ENCODE data around the gene MCUR1. TPM values are rescaled to one million over a fixed set of nuclear protein-coding genes. Genes with fewer than 3 reads are reported as not detected.
"Not testable (repeated sequence)": the region's sequence is repeated elsewhere in the genome, so short reads cannot be mapped to it uniquely, and the experiment has no call there.

The MCUR1 gene
- total RNA-seq, 2 donors from 2014 or later = 24.8 to 31.6 TPM

DNA sequence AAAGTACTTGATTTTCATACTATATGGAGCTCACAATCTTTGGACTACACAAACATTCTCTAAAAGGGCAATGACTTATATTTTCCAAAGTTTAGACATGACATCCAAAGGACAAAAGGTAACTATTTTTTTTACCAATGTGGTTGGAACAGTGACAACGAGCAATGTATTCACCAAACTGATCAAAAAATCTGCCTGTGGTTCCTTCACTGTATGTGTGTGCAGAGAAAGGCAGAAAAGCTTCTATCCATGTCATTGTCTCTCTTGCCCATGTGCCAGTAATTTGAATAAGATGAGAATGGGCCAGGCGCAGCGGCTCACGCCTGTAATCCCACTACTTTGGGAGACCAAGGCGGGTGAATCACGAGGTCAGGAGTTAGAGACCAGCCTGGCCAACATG is 25.5 kb downstream of the MCUR1 start:
- peak overlapping the region; percentile 57 for H3K27ac Mint-ChIP-seq
- no peak overlapping the region for H3K4me3 Mint-ChIP-seq
- no peaks in the 10 kb centered on the region for H3K9me3 Mint-ChIP-seq
- H3K27me3 Mint-ChIP-seq (ENCODE audit: low read depth) = no peaks in the 10 kb centered on the region
- peaks cover 6 to 12% of the 10 kb centered on the region in 2 donors for H3K36me3 Mint-ChIP-seq (ENCODE audit: insufficient read depth in 2 of 2)
- DNase-seq = no peak
- H3K4me1 Mint-ChIP-seq (ENCODE audit: low read depth) = peaks cover 42% of the 10 kb centered on the region
- peak; percentile 68 to 70 for ATAC-seq (replicated peaks in 1 of 2)

GRCh38 chr6:13787137-13787536 is 27.2 kb downstream of the MCUR1 start:
- peak; percentile 40 to 45 for DNase-seq
- no peaks in the 10 kb centered on the region for H3K9me3 Mint-ChIP-seq
- ATAC-seq (replicated peaks in 1 of 2) = peak; percentile 70 to 78
- peak overlapping the region; percentile 63 to 85 for H3K4me3 Mint-ChIP-seq
- no peaks in the 10 kb centered on the region for H3K27me3 Mint-ChIP-seq (ENCODE audit: low read depth)
- H3K4me1 Mint-ChIP-seq (ENCODE audit: low read depth) = peaks cover 41% of the 10 kb centered on the region
- H3K27ac Mint-ChIP-seq = peak overlapping the region; percentile 91
- peaks cover 6 to 12% of the 10 kb centered on the region in 2 donors for H3K36me3 Mint-ChIP-seq (ENCODE audit: insufficient read depth in 2 of 2)

GRCh38 chr6:13780162-13780561 is 34.2 kb downstream of the MCUR1 start:
- H3K27me3 Mint-ChIP-seq (ENCODE audit: low read depth); H3K4me1 Mint-ChIP-seq (ENCODE audit: low read depth); H3K9me3 Mint-ChIP-seq; H3K27ac Mint-ChIP-seq; ATAC-seq (replicated peaks in 1 of 2); DNase-seq; H3K36me3 Mint-ChIP-seq (ENCODE audit: insufficient read depth in 2 of 2); H3K4me3 Mint-ChIP-seq: not testable (repeated sequence)

DNA sequence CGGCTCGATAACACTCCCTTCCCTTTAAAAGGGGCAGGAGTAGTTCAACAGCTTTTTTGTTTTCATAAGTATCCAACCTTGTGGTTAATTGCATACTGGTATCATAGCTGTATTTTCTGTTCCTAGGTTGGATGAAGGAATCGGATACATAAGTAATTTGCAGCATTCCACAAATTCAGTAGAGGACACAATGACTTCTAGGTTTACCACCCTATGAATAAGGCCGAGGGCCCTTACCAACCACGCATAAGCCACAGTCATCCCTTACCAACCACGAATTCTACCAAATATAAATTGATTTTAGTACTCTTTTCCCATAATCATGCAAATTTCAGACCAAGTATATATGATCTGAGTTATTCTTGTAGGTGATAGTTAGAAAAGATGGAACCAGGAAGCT is 36.3 kb downstream of the MCUR1 start:
- Mint-ChIP-seq H3K4me1 (ENCODE audit: low read depth) (no peaks in the 10 kb centered on the region), H3K27me3 (ENCODE audit: low read depth) (no peaks in the 10 kb centered on the region), H3K9me3 (no peaks in the 10 kb centered on the region), H3K36me3 (ENCODE audit: insufficient read depth in 2 of 2) (no peaks in the 10 kb centered on the region), H3K4me3 (no peak overlapping the region), H3K27ac (peak overlapping the region; percentile 64)
- ATAC-seq (replicated peaks in 1 of 2) (no peak), DNase-seq (no peak)

GRCh38 chr6:13776602-13777001 is 37.8 kb downstream of the MCUR1 start:
- Mint-ChIP-seq H3K4me3 (no peak overlapping the region), H3K9me3 (no peaks in the 10 kb centered on the region), H3K27ac (no peak overlapping the region), H3K36me3 (ENCODE audit: insufficient read depth in 2 of 2) (no peaks in the 10 kb centered on the region), H3K4me1 (ENCODE audit: low read depth) (no peaks in the 10 kb centered on the region), H3K27me3 (ENCODE audit: low read depth) (no peaks in the 10 kb centered on the region)
- ATAC-seq (replicated peaks in 1 of 2) = no peak
- no peak for DNase-seq

- not testable (repeated sequence) for ATAC-seq (replicated peaks in 1 of 2); H3K4me3 Mint-ChIP-seq; DNase-seq; H3K9me3 Mint-ChIP-seq; H3K27ac Mint-ChIP-seq; H3K27me3 Mint-ChIP-seq (ENCODE audit: low read depth); H3K4me1 Mint-ChIP-seq (ENCODE audit: low read depth); H3K36me3 Mint-ChIP-seq (ENCODE audit: insufficient read depth in 2 of 2)
Observed at GRCh38 chr6:13775466-13775865, 38.9 kb downstream of the MCUR1 start.

DNA sequence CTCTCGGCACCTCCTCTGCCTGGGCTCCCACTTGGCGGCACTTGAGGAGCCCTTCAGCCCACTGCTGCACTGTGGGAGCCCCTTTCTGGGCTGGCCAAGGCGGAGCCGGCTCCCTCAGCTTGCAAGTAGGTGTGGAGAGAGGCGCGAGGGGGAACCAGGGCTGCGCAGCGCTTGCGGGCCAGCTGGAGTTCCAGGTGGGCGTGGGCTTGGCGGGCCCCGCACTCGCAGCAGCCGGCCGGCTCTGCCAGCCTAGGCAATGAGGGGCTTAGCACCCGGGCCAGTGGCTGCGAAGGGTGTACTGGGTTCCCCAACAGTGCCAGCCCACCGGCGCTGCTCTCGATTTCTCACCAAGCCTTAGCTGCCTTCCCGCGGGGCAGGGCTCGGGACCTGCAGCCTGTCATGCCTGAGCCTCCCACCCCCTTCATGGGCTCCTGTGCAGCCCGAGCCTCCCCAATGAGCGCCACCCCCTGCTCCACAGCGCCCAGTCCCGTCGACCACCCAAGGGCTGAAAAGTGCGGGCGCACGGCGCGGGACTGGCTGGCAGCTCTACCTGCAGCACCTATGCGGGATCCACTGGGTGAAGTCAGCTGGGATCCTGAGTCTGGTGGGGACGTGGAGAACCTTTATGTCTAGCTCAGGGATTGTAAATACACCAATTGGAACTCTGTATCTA is 41.9 kb downstream of the MCUR1 start:
- H3K27me3 Mint-ChIP-seq (ENCODE audit: low read depth); H3K4me3 Mint-ChIP-seq; H3K27ac Mint-ChIP-seq; DNase-seq; H3K36me3 Mint-ChIP-seq (ENCODE audit: insufficient read depth in 2 of 2); H3K9me3 Mint-ChIP-seq; ATAC-seq (replicated peaks in 1 of 2): not testable (repeated sequence)
- H3K4me1 Mint-ChIP-seq (ENCODE audit: low read depth) = peaks cover 11% of the 10 kb centered on the region

DNA sequence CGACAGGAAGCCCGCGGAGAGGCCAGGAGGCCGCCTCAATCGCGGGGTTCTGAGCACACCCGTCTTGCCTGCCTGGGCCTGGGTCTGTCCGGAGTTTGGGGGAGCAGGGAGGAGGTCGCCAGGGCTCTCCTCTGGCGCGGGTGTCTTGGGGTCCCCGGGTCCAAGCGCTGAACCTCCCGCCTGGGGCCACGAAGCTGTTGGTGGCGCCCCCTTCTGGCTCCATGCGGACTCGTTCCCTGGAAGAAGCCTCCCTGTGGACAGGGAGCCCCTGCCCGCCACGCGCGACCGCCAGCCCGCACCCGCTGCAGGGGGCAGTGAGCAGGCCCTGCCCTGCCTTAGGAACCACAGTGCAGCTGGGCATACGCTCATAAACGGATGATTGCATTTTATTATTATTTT is 44.7 kb downstream of the MCUR1 start:
- ATAC-seq (replicated peaks in 1 of 2) (no peak), DNase-seq (no peak)
- H3K4me1 Mint-ChIP-seq (ENCODE audit: low read depth) = peaks cover 24% of the 10 kb centered on the region
- no peaks in the 10 kb centered on the region for H3K36me3 Mint-ChIP-seq (ENCODE audit: insufficient read depth in 2 of 2)
- H3K27me3 Mint-ChIP-seq (ENCODE audit: low read depth) = no peaks in the 10 kb centered on the region
- no peak overlapping the region for H3K4me3 Mint-ChIP-seq
- H3K27ac Mint-ChIP-seq = no peak overlapping the region
- H3K9me3 Mint-ChIP-seq = no peaks in the 10 kb centered on the region

- Mint-ChIP-seq H3K9me3 (no peaks in the 10 kb centered on the region), H3K4me3 (no peak overlapping the region)
Observed at GRCh38 chr6:13769034-13769654, 45.2 kb downstream of the MCUR1 start.

DNA sequence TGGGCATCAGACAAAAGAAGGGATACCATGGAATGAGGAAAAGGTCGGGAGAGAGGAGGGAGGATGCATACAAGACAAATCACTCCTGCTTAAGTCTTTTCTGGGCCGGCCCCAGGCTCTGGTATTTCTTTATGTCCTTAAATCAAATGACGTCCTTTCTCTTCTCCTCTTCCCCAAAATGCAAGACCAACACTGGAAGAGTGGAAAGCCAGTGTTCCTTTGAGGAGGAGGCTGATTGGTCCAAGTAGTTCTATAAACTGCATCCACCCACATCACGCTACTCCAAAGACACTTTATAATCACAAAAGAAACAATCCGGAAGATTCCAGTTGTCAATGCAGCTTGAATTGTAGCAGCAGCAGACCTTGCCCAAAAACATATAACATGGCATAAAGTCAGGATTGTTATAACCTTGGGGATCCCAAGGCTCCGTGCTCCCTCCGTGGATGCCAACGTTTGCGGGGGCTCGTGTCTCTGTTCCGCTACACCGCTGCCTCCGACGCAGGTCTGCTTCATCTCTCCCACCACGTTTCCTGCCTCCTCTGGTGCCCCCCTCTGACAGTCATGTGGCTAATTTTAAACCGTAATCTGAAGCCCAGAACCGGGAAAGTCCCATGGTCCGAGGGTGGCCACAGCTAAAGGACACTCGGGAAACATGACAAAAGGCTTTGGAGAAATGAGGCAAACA is 47.1 kb downstream of the MCUR1 start:
- no peak overlapping the region for H3K27ac Mint-ChIP-seq
- ATAC-seq (replicated peaks in 1 of 2) = peak; percentile 19 to 41
- peaks cover 43% of the 10 kb centered on the region for H3K4me1 Mint-ChIP-seq (ENCODE audit: low read depth)
- peak overlapping the region; percentile 77 to 79 for H3K4me3 Mint-ChIP-seq
- H3K36me3 Mint-ChIP-seq (ENCODE audit: insufficient read depth in 2 of 2) = peaks cover 3% of the 10 kb centered on the region in 2 donors
- H3K9me3 Mint-ChIP-seq = peaks cover 0 to 3% of the 10 kb centered on the region in 2 donors
- H3K27me3 Mint-ChIP-seq (ENCODE audit: low read depth) = no peaks in the 10 kb centered on the region
- DNase-seq = peak; percentile 38 to 48

More at GRCh38 chr6:13769034-13769654, 45.2 kb downstream of the MCUR1 start:
- Mint-ChIP-seq H3K36me3 (ENCODE audit: insufficient read depth in 2 of 2) (no peaks in the 10 kb centered on the region), H3K27ac (no peak overlapping the region), H3K4me1 (ENCODE audit: low read depth) (peaks cover 24% of the 10 kb centered on the region), H3K27me3 (ENCODE audit: low read depth) (no peaks in the 10 kb centered on the region)
- no peak for ATAC-seq (replicated peaks in 1 of 2)
- DNase-seq = no peak

DNA sequence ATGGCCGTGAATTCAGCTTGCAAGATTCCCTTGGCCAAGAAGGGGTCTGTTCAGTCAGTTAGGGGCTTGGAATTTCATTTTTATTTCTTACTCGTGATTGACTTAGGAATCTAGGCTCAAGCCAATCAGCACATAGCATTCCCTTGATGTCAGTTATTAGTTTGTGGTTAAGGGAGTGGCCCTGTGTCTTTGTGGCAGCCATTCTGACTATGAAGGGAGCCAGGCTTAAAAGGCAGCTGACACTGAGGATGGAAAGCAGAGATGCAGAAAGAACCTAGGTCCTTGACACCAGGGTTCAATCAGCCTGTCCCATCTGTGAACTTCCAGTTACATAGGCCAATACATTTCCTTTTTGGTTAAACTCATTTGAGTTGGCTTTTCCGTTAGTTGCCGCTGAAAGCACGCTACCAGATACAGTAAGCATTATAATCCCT is 48.1 kb downstream of the MCUR1 start:
- H3K36me3 Mint-ChIP-seq (ENCODE audit: insufficient read depth in 2 of 2) = peaks cover 3% of the 10 kb centered on the region in 2 donors
- peak overlapping the region; percentile 13 to 79 for H3K4me3 Mint-ChIP-seq
- H3K9me3 Mint-ChIP-seq = peaks cover 0 to 3% of the 10 kb centered on the region in 2 donors
- peaks cover 53% of the 10 kb centered on the region for H3K4me1 Mint-ChIP-seq (ENCODE audit: low read depth)
- no peak for ATAC-seq (replicated peaks in 1 of 2)
- no peak for DNase-seq
- no peaks in the 10 kb centered on the region for H3K27me3 Mint-ChIP-seq (ENCODE audit: low read depth)
- no peak overlapping the region for H3K27ac Mint-ChIP-seq

- Mint-ChIP-seq H3K36me3 (ENCODE audit: insufficient read depth in 2 of 2) (peaks cover 3% of the 10 kb centered on the region in 2 donors), H3K4me3 (no peak overlapping the region), H3K9me3 (peaks cover 0 to 3% of the 10 kb centered on the region in 2 donors), H3K4me1 (ENCODE audit: low read depth) (peaks cover 54% of the 10 kb centered on the region), H3K27me3 (ENCODE audit: low read depth) (no peaks in the 10 kb centered on the region), H3K27ac (no peak overlapping the region)
- DNase-seq (no peak), ATAC-seq (replicated peaks in 1 of 2) (no peak)
Observed at GRCh38 chr6:13765570-13765969, 48.8 kb downstream of the MCUR1 start.

GRCh38 chr6:13764996-13765395 is 49.4 kb downstream of the MCUR1 start:
- Mint-ChIP-seq H3K4me3 (peak overlapping the region in 1 of 2 donors; percentile 47), H3K9me3 (peaks cover 0 to 3% of the 10 kb centered on the region in 2 donors), H3K27ac (no peak overlapping the region), H3K27me3 (ENCODE audit: low read depth) (no peaks in the 10 kb centered on the region), H3K4me1 (ENCODE audit: low read depth) (peaks cover 54% of the 10 kb centered on the region), H3K36me3 (ENCODE audit: insufficient read depth in 2 of 2) (peaks cover 3% of the 10 kb centered on the region in 2 donors)
- no peak for ATAC-seq (replicated peaks in 1 of 2)
- DNase-seq = no peak

Data from activated T-cell treated with anti-CD3 and anti-CD28 coated beads, Interleukin-2, amount 50 U/mL, for 72 hours (primary cell).